NK-92 (cell line): ENCODE measurements around the gene SPEM1.
"Not testable (repeated sequence)": the region's sequence is repeated elsewhere in the genome, so short reads cannot be mapped to it uniquely, and the experiment has no call there.

Experiments
- DNase-seq: peaks from one replicate; lab custom pipeline; 2025; ENCODE audit not compliant: unreplicated experiment; lab: John Stamatoyannopoulos, UW

SPEM1 gene

DNA sequence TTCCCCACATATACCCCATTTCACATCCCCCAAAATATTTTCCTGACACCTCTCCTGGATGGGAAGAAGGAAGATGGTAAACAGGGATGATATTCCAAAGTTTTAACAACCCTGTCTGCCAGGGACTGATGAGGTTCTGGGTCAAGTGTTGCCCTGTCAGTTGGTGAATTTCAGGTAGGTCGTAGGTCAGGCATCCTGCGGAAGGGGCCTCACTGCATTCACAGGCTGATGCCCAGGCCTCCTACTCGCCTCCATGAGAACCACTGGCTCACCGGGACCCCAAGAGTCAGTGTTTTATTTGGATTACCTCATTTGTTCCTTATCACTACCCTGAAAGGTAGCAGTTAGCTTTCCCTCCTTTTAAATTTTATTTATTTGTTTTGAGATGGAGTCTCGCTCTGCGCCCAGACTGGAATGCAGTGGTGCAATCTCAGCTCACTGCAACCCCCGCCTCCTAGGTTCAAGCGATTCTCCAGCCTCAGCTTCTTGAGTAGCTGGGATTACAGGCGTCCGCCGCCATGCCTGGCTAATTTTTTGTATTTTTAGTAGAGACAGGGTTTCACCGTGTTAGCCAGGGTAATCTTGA lies 48.8 kb downstream of the SPEM1 start:
- no peak for DNase-seq

GRCh38 chr17:7469843-7470242 lies 49.7 kb downstream of the SPEM1 start:
- not testable (repeated sequence) for DNase-seq

GRCh38 chr17:7470457-7470973 lies 50.4 kb downstream of the SPEM1 start:
- not testable (repeated sequence) for DNase-seq
